AG04450 (cell line): Measurements from ENCODE around the gene CD82. TPM values are rescaled to one million over a fixed set of nuclear protein-coding genes. Genes with fewer than 3 reads are reported as not detected.
A peak's percentile ranks its signal among the peaks of the same experiment; 100 is the strongest.

Experiments
- CTCF ChIA-PET: fragments of 300-600, 350-600 bp; formaldehyde crosslinking; extraction: SDS; loops from one replicate; lab custom pipeline; 2022; ENCODE audit warnings: antibody characterized with exemption, inconsistent platforms; lab: Charles Lee
- POLR2A ChIA-PET: fragments of 350-600 bp; formaldehyde crosslinking; extraction: SDS; loops from one replicate; lab custom pipeline; 2021; ENCODE audit warnings: antibody characterized with exemption, inconsistent platforms; lab: Yijun Ruan, JAX
- DNase-seq: peaks from one replicate; pipeline ENCODE4 v3.0.0-alpha.2; 2011; ENCODE audit warnings: low read depth, low spot score
- H3K27ac ChIP-seq: one replicate; pipeline ENCODE4 v1.5.1; 2012; ENCODE audit warnings: low read depth, low read length, control low read depth
- H3K27me3 ChIP-seq: one replicate; pipeline ENCODE4 v1.6.0; 2012; ENCODE audit warnings: low read length; ENCODE audit not compliant: control insufficient read depth, insufficient read depth
- H3K4me3 ChIP-seq: 2 replicates; pipeline ENCODE4 v1.5.1; 2011; ENCODE audit warnings: mild to moderate bottlenecking, low read depth, low read length, control low read depth
- H3K9me3 ChIP-seq: 2 replicates; pipeline ENCODE4 v1.5.1; 2012; ENCODE audit warnings: low read length; ENCODE audit not compliant: control insufficient read depth, insufficient read depth
- CTCF ChIP-seq: IDR thresholded peaks from 2 replicates; pipeline ENCODE4 v1.5.1; 2011; ENCODE audit warnings: low read depth, low read length, control low read depth, inconsistent platforms
- polyA plus RNA-seq: library from polyadenylated mRNA; depleted of rRNA; stranded (reverse); fragments of >200 nt; gene quantifications from 2 replicates; pipeline ENCODE4 v1.2.3, GENCODE V29; 2011

Gene CD82
- polyA plus RNA-seq, 1 experiment = 49.3 TPM

GRCh38 chr11:44572436-44572835, 7.0 kb downstream of the CD82 start:
- H3K9me3 ChIP-seq = no peaks in the 10 kb centered on the region; the same call in 1 of the 2 replicates
- H3K4me3 ChIP-seq = no peak overlapping the region
- CTCF ChIA-PET = interaction anchor here (1.0 to 1.9 kb wide), 4 partner anchors 11 to 355 kb away, joined by 3 to 8 read pairs (median 5); no protein-coding TSS in a partner anchor
- no peaks in the 10 kb centered on the region for H3K27me3 ChIP-seq
- TF ChIP-seq CTCF = no peak
- POLR2A ChIA-PET = interaction anchor here (1.0 kb wide), 1 partner anchor 16 kb away, joined by 3 read pairs; no protein-coding TSS in a partner anchor
- no peak overlapping the region for H3K27ac ChIP-seq
- DNase-seq = no peak

- ChIA-PET POLR2A (no interaction called here), CTCF (interaction anchor here (1.0 to 1.9 kb wide), 4 partner anchors 11 to 354 kb away, joined by 3 to 8 read pairs (median 5); no protein-coding TSS in a partner anchor)
- Histone ChIP-seq H3K4me3 (no peak overlapping the region), H3K27ac (no peak overlapping the region), H3K27me3 (no peaks in the 10 kb centered on the region), H3K9me3 (no peaks in the 10 kb centered on the region; the same call in 1 of the 2 replicates)
- TF ChIP-seq CTCF = no peak
- no peak for DNase-seq
Observed at GRCh38 chr11:44572884-44573283, 7.4 kb downstream of the CD82 start.

GRCh38 chr11:44573333-44573732, 7.9 kb downstream of the CD82 start:
- H3K9me3 ChIP-seq = no peaks in the 10 kb centered on the region; the same call in 1 of the 2 replicates
- ChIA-PET POLR2A (interaction anchor here (1.3 kb wide), 1 partner anchor 8 kb away, joined by 5 read pairs; the partner anchor contains the start of gene CD82), CTCF (interaction anchor here (0.5 to 1.1 kb wide), 2 partner anchors 17 to 47 kb away, joined by 5 to 11 read pairs; no protein-coding TSS in a partner anchor)
- no peak overlapping the region for H3K4me3 ChIP-seq
- no peaks in the 10 kb centered on the region for H3K27me3 ChIP-seq
- no peak for TF ChIP-seq CTCF
- no peak for DNase-seq
- no peak overlapping the region for H3K27ac ChIP-seq

- Histone ChIP-seq H3K4me3 (no peak overlapping the region), H3K27me3 (no peaks in the 10 kb centered on the region), H3K9me3 (no peaks in the 10 kb centered on the region; the same call in 1 of the 2 replicates), H3K27ac (peak overlapping the region; percentile 98)
- CTCF ChIA-PET = interaction anchor here (0.8 to 1.1 kb wide), 4 partner anchors 11 to 40 kb away, joined by 3 to 11 read pairs (median 3); no protein-coding TSS in a partner anchor
- POLR2A ChIA-PET = interaction anchor here (0.8 to 1.3 kb wide), 7 partner anchors 9 to 33 kb away, joined by 3 to 6 read pairs (median 5); partner anchors contain the start of gene CD82
- peak; percentile 84 for DNase-seq
- TF ChIP-seq CTCF = no peak
Observed at GRCh38 chr11:44574610-44575287, 9.3 kb downstream of the CD82 start.
